Lower leg skin (tissue), 4 donors: ENCODE data around the gene TEX264. TPM values are rescaled to one million over a fixed set of nuclear protein-coding genes. Genes with fewer than 3 reads are reported as not detected.

Source experiments
- DNase-seq, 2 donors: peaks; one replicate each; pipeline ENCODE4 v3.0.0-alpha.2; 2019; ENCODE audit warnings: low spot score in 2 of 2
- H3K4me3 ChIP-seq: fragments of 200-600 bp; sonication (generic); 2 replicates; pipeline ENCODE4 v1.5.1; 2017; ENCODE audit warnings: mild to moderate bottlenecking, low read depth; ENCODE audit not compliant: poor library complexity, severe bottlenecking
- CTCF ChIP-seq, 3 donors: fragments of 450-650 bp; IDR thresholded peaks; one replicate each; pipeline ENCODE4 v1.5.1; 2016; ENCODE audit warnings: antibody characterized with exemption in 3 of 3, mild to moderate bottlenecking in 3 of 3, moderate library complexity in 2 of 3
- POLR2A ChIP-seq, 2 donors: fragments of 450-650 bp; IDR thresholded peaks; one replicate each; pipeline ENCODE4 v1.6.1; 2016 to 2017; ENCODE audit warnings: antibody characterized with exemption in 2 of 2, mild to moderate bottlenecking in 1 of 2, moderate library complexity in 1 of 2
- WGBS, 2 donors: methylation state at CpG; one replicate each; pipeline ENCODE4 v1.1.5; 2018; 5-methylcytosine and 5-hydroxymethylcytosine counted together
- intact Hi-C: fragments of 100-400 bp; cut with DNase I; formaldehyde crosslinking; loops from one replicate; pipeline ENCODE4 v1.15.0; 2023; ENCODE audit warnings: low total_unique reads
- total RNA-seq, 4 donors: library from RNA; depleted of rRNA; stranded (reverse); fragments of >200 nt; gene quantifications; one replicate each; pipeline ENCODE4 v1.1.0, GENCODE V29; 2016

The TEX264 gene
- total RNA-seq, 4 donors from 2014 or later = 103 to 232 (median 134) TPM

GRCh38 chr3:51719410-51720025 lies 48.5 kb downstream of the TEX264 start:
- intact Hi-C loops = no loop called here
- WGBS, 2 donors = 73 to 74% methylated on average over 5 of the region's 5 CpGs
- no peak for TF ChIP-seq POLR2A (IDR thresholded peaks at IDR 0.05)
- no peak for TF ChIP-seq CTCF (IDR thresholded peaks at IDR 0.05)
- no peak overlapping the region for H3K4me3 ChIP-seq
- no peak for DNase-seq

- 88 to 91% methylated on average over 12 of the region's 12 CpGs for WGBS, 2 donors
- TF ChIP-seq CTCF (IDR thresholded peaks at IDR 0.05) (no peak), POLR2A (IDR thresholded peaks at IDR 0.05) (no peak)
- intact Hi-C loops = no loop called here
- no peak overlapping the region for H3K4me3 ChIP-seq
- DNase-seq = peak in 1 of 2 donors; percentile 64
Measured at GRCh38 chr3:51720292-51721061, 49.4 kb downstream of the TEX264 start.

GRCh38 chr3:51721062-51721745 lies 50.2 kb downstream of the TEX264 start:
- intact Hi-C loops = no loop called here
- TF ChIP-seq CTCF (IDR thresholded peaks at IDR 0.05) (no peak), POLR2A (IDR thresholded peaks at IDR 0.05) (no peak)
- 67 to 75% methylated on average over 8 of the region's 8 CpGs for WGBS, 2 donors
- H3K4me3 ChIP-seq = no peak overlapping the region
- no peak for DNase-seq

- TF ChIP-seq CTCF (IDR thresholded peaks at IDR 0.05) = no peak
- no peak for TF ChIP-seq POLR2A (IDR thresholded peaks at IDR 0.05)
- WGBS, 2 donors = 67 to 76% methylated on average over 4 of the region's 4 CpGs
- no peak for DNase-seq
- H3K4me3 ChIP-seq = no peak overlapping the region
- intact Hi-C loops = no loop called here
Measured at GRCh38 chr3:51722362-51722761, 51.3 kb downstream of the TEX264 start.

GRCh38 chr3:51727500-51727899 lies 56.4 kb downstream of the TEX264 start:
- TF ChIP-seq CTCF (IDR thresholded peaks at IDR 0.05) = no peak
- no peak for TF ChIP-seq POLR2A (IDR thresholded peaks at IDR 0.05)
- intact Hi-C loops = no loop called here
- H3K4me3 ChIP-seq = no peak overlapping the region
- no peak for DNase-seq
